NCI-H2107 treated with DMSO at 0.1 percent for 48 hours (cell line): ENCODE measurements around the gene HIRIP3.
"Not testable (repeated sequence)": the region's sequence is repeated elsewhere in the genome, so short reads cannot be mapped to it uniquely, and the experiment has no call there.

Experiments
- DNase-seq: peaks from one replicate; lab custom pipeline; 2025; ENCODE audit not compliant: unreplicated experiment; lab: John Stamatoyannopoulos, UW

The HIRIP3 gene

DNA sequence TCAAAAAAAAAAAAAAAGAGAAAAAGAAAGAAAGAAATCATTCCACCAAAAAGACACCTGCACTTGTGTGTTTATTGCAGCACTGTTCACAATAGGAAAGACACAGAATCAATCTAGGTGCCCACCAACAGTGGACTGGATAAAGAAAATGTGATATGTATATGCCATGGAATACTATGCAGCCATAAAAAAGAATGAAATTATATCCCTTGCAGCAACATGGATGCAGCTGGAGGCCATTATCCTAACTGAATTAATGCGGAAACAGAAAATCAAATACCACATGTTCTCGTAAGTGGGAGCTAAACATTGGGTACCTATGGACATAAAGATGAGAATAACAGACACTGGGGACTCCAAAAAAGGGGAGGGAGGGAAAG is 21.9 kb upstream of the HIRIP3 start:
- DNase-seq: no peak

DNA sequence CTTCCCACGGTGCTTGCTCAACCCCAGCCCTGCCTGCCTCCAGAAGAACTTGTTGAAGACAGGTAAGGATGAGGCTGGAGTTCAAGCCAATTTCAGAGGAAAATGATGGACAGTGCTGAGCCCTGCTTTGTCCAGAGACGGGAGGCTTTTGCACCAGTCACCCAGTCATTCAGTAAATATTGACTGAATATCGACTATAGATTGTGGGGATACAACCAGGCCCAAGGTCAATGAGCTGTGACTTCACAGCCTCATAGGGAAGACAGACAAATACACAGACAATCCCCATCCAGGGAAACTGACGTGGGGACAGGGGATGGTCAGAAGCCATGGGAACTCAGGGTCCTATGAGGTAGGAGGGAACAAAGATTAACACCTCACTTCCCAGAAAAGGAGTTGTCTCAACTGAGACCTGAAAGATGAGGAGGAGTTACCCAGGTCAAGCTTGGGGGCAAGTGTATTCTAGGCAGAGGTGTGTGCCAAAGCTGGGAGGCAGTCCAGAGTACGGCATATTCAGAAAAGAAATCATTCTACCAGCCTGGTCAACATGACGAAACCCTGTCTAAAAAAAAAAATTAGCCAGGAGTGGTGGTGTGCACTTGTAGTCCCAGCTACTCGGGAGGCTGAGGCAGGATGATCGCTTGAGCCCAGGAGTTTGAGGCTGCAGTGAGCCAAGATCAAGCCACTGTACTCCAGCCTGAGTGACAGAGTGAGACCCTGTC is 21.3 kb upstream of the HIRIP3 start:
- DNase-seq: no peak

DNA sequence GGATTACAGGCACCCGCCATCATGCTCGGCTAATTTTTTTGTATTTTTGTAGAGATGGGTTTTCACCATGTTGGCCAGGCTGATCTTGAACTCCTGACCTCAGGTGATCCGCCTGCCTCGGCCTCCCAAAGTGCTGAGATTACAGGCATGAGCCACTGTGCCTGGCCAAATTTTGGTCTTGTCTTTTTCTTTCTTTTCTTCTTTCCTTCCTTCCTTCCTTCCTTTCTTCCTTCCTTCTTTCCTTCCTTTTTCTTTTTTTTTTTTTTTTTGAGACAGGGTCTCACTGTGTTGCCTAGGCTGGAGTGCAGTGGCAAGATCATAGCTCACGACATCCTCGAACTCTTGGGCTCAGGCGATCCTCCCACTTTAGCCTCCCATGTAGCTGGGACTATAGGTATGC is 20.0 kb upstream of the HIRIP3 start:
- DNase-seq: not testable (repeated sequence)

DNA sequence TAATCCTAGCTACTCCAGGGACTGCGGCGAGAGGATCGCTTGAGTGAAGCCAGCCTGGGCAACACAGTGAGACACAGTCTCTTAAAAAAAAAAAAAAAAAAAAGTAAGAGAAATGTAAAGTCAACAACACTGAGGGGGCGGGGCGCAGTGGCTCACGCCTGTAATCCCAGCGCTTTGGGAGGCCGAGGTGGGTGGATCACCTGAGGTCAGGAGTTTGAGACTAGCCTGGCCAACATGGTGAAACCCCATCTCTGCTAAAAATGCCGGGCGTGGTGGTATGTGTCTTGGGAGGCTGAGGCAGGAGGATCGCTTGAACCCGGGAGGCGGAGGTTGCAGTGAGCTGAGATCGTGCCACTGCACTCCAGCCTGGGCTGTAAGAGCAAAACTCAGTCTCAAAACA is 17.2 kb upstream of the HIRIP3 start:
- DNase-seq: not testable (repeated sequence)

DNA sequence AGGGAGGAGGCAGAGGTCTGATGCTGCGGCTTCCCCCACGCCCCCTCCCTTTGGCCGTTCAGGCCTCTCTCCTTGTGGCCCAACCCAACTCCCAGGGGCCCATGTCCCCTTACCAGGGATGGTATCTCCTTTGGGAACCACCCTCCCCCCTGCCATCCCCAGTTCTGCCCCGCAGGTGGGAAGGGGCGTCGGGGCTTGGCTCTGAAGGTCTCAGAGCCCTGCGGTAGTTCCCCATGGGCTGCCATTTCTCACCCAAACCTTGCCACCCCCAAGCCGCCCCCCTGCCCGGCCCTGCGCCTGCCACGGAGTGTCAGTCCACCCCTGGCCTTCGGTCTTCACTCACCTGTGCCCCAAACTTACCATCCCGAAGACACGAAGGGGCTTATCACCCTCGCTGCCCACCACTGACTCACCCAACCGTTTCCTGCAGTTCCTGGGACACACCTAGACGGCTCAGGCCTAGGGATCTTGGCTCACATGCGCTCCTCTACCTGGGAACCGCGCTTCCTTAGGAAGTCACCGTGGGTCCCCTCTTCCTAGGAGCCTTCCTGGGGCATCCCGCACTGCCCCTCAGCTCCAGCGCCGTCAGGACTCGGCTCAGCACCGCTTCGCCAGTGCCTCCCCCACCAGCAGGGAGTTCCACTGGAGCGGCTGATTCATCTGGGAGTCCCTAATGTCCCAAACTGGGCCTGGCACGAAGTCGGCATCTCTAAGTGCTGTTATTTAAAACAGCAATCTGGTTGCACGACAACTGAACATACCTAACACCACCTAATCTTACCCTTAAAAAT is 16.5 kb upstream of the HIRIP3 start:
- DNase-seq: no peak

DNA sequence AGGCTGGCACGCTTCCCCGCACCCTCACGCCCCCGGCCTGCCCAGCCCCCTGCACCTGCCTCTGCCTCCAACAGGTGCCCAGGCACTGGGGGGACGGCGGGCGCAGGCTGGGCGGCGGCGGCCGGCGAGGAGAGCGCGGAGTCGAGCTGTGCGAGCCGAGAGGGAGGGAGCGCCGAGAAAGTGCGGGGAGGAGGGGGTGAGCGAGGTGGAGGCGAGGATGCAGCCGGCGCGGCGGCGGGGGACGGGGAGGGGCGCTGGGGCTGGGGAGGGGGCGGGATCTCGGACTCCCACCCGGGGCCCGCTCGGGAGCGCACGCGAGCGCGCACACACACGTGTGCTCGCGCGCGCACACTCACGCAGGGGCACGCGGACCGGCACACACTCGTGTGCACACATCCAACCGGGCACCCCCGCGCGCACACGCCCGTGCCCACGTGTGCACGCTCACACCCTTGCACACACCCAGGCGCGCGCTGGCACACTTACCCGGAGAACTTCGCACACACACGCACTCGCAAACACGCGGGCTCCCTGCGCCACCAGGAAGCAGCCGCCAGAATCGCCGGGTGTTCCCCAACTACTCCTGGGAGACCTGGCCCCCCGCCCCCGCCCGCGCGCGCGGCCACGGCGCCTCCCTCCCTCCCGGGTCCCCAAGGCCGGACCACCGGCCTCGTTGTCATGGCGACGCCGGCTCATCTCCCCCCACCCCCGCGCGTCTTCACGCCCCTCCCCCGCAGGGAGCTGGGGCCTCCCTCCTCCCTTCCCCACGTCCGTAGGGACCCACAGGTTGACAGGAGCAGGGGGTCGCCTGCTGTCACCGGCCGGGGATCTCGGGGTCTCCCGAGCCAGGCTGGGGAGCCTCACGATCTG is 15.7 kb upstream of the HIRIP3 start, which contains the start of gene DOC2A:
DOC2A (minus strand) TSS at position 184 of the 870 bp plus-strand sequence. CDS start 805 bp downstream, outside the sequence.
- peak; percentile 20 for DNase-seq

DNA sequence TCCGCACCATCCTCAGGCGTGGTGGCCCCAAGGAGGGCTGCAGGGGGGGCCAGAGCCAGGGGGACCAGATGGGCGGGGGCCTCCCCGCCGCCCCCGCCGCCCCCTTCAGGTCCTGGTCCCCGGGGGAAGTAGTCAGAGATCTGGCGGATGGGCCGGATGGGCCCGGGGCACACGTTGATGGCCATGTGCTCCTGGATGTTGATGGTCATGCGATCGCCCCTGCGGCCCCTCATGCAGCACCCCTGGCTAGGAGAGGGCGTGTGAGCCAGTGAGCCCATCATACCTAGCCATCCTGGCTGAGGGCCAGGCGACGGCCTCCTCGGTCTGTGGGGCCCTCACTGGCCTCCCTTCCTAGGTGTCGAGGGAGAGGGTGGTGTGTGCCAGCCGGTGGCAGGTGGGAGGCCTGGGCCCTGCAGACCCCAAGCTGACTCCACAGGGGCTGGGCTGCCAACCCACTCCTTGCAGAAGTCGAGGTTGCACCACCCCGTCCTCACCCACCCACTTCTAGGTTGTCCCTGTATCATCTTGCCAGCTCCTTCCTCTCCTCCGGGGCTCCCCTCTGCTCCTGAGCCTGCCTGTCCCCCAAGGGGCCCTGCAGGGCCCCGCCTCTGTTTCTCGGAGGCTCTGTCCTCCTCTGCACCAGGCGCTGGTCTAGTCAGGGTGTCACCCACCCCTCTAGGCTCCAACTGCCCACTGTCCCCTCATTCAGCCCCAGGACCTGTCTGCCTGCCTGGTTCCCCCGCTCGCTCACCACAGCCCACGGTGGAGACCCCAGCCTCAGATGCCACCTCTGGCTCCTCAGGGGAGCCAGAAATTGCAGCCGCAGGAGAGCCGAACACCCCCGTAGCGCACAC is 14.8 kb upstream of the HIRIP3 start:
- no peak for DNase-seq

DNA sequence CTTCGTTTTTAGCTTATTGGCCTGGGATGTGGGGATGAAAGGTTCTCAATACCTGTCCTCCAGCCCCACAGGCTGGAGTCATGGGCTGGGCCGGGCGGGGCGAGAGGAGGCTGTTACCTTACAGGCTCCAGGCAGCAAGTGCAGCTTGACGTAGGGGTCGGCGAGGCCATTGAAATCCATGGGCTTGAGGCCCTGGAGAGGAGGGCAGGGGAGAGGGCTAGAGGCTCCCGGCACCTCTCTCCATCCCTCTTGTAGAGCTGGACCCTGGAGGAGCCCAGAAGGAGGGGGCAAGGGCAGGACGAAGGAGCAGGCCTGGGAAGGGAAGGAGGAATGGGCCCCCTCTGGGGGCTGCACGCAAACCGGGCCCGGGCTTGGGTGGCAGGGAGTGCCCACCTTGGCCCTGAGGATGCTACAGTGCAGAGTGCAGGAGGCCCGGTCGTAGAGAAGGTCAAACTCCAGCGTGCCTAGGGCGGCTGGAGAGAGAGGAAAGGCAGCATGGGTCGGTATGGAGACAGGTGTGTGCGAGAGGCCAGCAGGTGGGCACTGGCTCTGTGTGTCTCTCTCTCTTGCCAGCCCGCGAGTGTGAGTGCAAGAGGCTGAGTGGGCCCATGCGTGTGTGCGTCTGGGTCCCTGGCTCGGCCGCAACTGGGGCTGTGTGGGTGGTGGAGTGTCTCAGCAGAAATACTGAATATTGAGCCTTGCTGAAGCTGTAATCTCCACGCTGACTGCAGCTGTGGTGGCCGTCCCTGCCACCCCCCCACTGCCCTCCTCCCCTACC is 13.9 kb upstream of the HIRIP3 start:
- no peak for DNase-seq

DNA sequence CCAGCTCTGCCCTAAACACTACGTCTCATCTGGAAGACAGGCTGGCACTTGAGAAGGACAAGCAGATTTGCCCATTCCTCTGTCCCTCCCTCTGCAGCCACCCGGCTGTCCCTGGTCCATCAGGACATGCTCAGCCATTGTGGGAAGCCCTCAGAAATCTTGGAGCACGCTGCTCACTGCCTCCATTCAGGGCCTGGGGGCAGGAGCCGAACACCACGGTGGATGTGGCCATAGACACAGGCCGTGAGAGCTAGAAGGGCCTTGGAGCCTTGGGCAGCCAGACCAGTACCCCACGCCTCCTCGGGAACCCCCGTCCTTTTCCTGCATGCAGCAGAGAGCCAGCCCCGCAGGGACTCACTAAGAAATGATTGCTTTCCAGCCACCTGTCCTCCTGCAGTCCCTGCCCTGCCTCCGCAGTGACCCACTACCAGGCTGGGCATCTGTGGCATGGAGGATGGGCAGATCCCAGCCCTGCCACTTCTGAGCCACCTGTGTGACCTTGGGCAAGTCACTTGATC is 12.0 kb upstream of the HIRIP3 start:
- no peak for DNase-seq

DNA sequence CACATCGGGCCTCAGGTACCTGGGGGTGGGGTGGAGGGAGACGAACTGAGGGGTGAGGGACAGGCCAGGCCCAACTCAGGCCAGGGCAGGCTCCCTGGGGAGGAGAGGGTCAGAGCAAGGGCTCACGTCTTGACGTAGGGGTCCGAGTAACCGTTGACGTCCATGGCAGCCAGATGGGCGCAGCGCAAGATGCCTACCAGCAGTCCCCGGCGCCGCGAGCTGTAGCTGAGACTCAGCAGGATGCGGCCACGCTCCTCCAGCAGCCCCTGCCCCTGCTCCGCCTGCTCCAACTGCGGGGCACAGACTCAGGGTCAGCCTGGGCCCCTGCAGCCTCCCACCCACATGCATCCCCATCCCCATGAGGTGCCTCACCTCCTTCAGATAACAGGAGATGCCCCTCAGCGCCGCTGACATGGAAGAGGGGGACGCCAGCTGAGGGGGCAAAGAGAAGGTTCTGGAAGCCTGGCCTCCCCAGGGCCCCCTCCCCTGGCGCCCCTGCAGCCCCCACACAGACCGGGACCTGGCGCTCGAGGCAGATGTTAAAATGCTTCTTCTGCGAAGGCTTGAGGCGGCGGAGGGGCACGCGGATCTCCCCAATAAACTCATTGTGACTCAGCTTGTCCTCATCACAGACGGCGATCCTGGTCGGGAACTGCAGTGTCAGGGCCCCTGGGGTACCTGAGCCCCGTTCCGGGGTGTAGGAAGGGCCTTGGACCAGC is 11.4 kb upstream of the HIRIP3 start:
- no peak for DNase-seq

DNA sequence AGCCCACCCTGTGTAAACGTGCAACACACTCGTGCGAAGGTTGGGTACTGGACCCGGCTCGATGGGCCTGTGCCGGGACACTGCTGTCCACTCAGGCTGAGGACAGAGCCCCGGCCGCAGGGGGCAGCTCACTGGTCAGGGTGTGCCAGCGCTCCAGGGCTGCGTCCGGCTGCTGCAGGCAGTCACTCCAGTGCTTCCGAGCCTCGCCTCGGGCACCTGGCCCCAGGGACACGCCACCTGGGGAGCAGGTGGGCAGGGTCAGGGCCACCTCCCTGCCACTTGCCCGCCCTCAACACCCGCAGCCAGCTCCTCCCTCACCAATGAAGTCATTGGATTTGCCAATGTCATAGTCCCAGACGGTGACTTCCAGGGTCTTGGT is 10.7 kb upstream of the HIRIP3 start:
- DNase-seq: no peak

DNA sequence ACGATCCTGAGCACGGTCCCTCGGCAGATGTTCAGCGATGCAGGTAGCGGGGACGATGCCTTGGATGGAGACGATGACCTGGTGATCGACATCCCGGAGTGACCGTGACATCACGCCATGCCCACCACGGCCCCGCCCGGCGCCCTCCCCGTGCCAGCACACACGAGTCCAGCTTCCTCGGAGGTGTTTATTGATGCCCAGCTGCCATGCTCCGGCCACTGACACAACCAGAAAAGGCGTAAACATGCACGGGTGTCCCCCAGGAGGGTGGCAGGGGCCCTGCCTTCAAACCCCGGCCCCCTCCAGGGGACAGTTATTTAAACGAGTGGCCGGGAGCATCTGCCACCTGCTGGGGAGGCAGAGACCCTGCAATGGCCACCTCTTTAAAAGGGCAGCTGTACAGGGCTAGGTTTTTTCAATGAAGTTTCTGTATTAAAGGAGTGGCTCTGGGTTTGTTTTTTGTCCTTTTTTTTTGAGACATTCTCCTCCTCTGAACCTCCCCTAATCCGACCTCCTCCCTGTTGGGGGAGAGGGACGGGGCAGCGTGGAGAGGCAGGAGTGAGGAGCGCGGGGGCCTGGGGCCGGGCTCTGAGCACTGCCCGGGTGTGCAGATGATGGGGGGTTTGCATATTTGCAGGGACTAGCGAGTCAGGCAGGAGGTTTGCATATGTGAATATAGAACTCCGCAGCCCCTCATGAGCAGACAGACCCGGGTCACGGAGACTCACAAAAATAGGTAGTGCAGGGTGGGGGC is 10.1 kb upstream of the HIRIP3 start:
- no peak for DNase-seq

DNA sequence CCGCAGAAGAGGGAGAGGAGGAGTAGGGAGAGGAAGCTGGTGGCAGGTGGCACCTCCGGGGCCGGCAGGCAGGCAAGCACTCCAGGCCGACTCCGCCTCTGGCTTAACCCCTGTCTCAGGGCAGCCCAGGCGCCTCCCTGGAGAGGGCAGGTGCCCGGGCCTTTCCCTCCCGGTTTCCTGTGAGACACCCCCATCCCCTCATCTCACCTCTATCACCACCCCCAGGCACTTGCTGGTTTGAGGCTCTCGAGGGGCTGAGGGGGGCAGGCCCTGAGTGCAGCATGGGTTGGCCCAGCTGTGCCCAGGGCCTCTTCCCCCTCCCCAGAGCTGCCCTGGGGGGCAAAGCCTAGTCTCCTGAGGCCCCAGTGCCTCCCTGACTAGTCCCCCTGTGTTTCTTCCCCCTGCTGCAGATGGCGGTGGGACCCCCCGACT is 9.4 kb upstream of the HIRIP3 start:
- peak; percentile 58 for DNase-seq

DNA sequence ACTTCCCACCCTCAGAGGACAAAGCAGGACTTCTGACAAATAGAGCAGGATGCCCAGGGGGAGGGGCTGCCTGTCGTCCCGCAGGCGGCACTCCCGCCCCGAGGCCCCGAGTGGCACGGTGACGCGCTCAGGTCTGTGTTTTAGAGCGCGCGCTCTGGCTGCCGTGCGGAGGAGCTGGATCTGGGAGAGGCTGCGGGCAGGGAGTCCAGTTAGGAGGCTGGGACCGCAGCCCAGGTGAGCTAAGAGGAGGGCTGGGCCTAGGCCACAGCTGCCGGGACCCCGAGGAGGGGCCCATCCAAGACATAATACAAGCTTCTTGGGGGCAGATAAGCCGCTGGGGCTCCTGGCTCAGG is 9.0 kb upstream of the HIRIP3 start:
- DNase-seq: no peak

DNA sequence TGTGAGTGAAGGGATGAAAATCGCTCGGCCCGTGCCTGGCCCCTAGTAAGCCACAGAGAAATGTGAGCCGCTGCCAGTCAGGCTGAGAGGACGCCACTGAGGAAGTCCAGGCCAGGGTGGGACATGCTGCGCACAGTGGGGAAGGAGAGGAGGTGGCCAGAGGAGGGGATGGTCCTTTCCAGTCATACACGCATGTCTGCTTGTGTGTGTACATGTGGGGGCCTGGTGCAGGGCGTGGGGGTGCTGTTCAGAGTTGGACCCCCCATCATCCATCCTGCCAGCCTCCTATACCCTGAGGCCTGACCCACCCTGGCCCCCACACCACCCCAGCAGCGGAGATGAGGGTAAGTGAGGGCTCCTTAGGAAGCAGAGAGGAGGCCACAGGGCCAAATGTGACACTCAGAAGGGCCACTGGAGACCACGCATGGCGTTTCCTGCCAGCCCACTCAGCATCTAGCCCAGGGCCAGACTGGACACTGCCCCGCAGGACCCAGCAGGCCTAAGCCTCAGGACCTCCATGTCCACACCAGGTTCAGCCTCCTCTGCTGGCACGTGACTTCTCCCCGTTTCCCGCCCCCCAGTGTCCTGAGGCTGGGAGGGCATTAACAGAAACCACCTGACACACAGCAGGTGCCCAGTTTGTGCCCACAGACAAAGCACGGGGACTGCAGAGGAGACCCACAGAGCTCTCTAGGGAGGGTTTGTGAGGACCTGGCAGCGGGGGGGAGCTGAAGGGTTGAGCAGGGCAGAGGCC is 8.4 kb upstream of the HIRIP3 start:
- DNase-seq: peak; percentile 68

DNA sequence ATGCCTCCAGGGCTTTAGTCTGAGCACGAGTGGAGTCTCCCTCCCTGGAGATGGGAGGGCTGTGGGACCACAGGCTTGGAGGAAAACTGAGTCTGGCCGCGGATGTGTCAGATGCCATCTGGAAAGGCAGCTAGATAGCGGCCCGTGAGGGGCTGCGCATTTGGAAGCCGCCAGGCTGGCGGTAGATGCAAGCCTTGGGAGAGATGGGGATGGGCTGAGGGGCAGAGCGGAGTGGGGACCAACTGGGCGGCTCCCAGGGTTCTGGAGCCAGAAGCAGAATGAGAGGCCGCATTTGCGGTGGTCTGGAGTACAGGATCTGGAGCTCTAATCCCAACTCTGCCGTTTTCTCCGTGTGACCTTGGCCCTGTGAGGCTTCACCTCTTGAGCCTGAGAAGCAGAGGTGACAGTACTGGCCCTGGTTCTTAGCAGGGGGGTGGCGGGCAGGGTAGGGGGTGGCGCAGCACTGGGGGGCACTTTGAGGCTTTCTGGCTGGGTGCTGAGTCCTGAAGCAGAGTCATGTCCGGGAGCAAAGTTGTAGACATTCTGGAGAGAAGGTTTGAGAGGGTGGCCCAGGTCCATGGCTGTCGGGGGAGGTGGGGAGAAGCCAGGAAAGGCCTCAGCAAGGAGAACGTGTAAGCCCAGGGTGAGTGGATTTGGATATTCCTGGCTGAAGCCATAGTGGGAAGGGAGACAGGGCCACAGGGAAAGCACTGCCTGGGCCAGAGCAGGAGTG is 7.4 kb upstream of the HIRIP3 start:
- DNase-seq: no peak
